Endothelial cell of umbilical vein (primary cell): ENCODE results near the gene OCIAD2. TPM values are rescaled to one million over a fixed set of nuclear protein-coding genes. Genes with fewer than 3 reads are reported as not detected.

Source experiments
- BruUV-seq: library from RNA; stranded (reverse); fragments of 400-500 nt; replicated peaks from 2 replicates; lab custom pipeline; 2021; lab: Mats Ljungman, UMichigan
- CTCF ChIA-PET: fragments of 300-600, 350-600 bp; sonication (Branson Sonifier 250); formaldehyde crosslinking; loops from one replicate; lab custom pipeline; 2021; ENCODE audit warnings: antibody characterized with exemption, inconsistent platforms; lab: Charles Lee
- POLR2A ChIA-PET: fragments of 300-600, 350-600 bp; sonication (Branson Sonifier 250); formaldehyde crosslinking; loops from one replicate; lab custom pipeline; 2021; ENCODE audit warnings: antibody characterized with exemption, inconsistent platforms; lab: Charles Lee
- DNase-seq: peaks from one replicate; pipeline ENCODE4 v3.0.0-alpha.2; 2011; ENCODE audit warnings: low read depth, low spot score
- FAIRE-seq: peaks from 2 replicates; lab custom pipeline; 2011; peaks lifted over from hg19 to GRCh38; lab: Jason Lieb, UNC
- H2AFZ ChIP-seq: 2 replicates; pipeline ENCODE4 v1.6.0; 2012; ENCODE audit warnings: low read depth, low read length, control low read depth, inconsistent platforms
- H3K27ac ChIP-seq: 2 replicates; pipeline ENCODE4 v1.5.1; 2011; ENCODE audit warnings: low read depth, mild to moderate bottlenecking, control low read depth, low read length, moderate library complexity; ENCODE audit not compliant: insufficient read depth
- H3K27me3 ChIP-seq, 2 experiments: 2 replicates each; pipeline versions ENCODE4 v1.6.0 to v1.6.1; 2011; ENCODE audit warnings: low read length in 2 of 2, mixed read lengths in 1 of 2; ENCODE audit not compliant: control insufficient read depth in 2 of 2, insufficient read depth in 2 of 2
- H3K36me3 ChIP-seq, 2 experiments: 2 replicates in 1 of 2; 3 replicates in 1 of 2; pipeline ENCODE4 v1.5.1; 2011; ENCODE audit warnings: low read length in 2 of 2, mild to moderate bottlenecking in 1 of 2, moderate library complexity in 1 of 2; ENCODE audit not compliant: control insufficient read depth in 2 of 2, insufficient read depth in 2 of 2; ENCODE audit errors: extremely low read depth in 1 of 2
- H3K4me1 ChIP-seq: 3 replicates; pipeline ENCODE4 v1.5.1; 2011; ENCODE audit warnings: mild to moderate bottlenecking, low read length; ENCODE audit not compliant: control insufficient read depth, insufficient read depth; ENCODE audit errors: extremely low read depth
- H3K4me2 ChIP-seq: 2 replicates; pipeline ENCODE4 v1.6.1; 2011; ENCODE audit warnings: low read length, control low read depth, mixed read lengths; ENCODE audit not compliant: insufficient read depth
- H3K4me3 ChIP-seq, 3 experiments: fragments of 200-600 bp in 1 of 3; sonication (generic), shearing (Covaris generic) in 1 of 3; replicated peaks in 1 of 3; 2 replicates each; pipeline ENCODE4 v1.5.1; 2011 to 2016; ENCODE audit warnings: control low read depth in 3 of 3, low read length in 3 of 3, mild to moderate bottlenecking in 2 of 3, inconsistent platforms in 1 of 3, low read depth in 1 of 3, moderate library complexity in 1 of 3; ENCODE audit not compliant: insufficient read depth in 1 of 3
- H3K79me2 ChIP-seq: 2 replicates; pipeline ENCODE4 v1.6.0; 2012; ENCODE audit warnings: low read length, inconsistent platforms; ENCODE audit not compliant: control insufficient read depth, insufficient read depth
- H3K9ac ChIP-seq: replicated peaks from 2 replicates; pipeline ENCODE3; 2011; ENCODE audit warnings: low read length, control low read depth; ENCODE audit not compliant: insufficient read depth; ENCODE audit errors: extremely low read depth
- H3K9me1 ChIP-seq: replicated peaks from 3 replicates; pipeline ENCODE4 v1.6.0; 2011; ENCODE audit warnings: mild to moderate bottlenecking, low read length; ENCODE audit not compliant: control insufficient read depth, insufficient read depth; ENCODE audit errors: extremely low read depth
- H3K9me3 ChIP-seq: replicated peaks from 2 replicates; pipeline ENCODE4 v1.5.1; 2012; ENCODE audit warnings: low read length, inconsistent platforms; ENCODE audit not compliant: control insufficient read depth, insufficient read depth
- H4K20me1 ChIP-seq: replicated peaks from 2 replicates; pipeline ENCODE3; 2011; ENCODE audit warnings: mild to moderate bottlenecking, low read length; ENCODE audit not compliant: control insufficient read depth, insufficient read depth; ENCODE audit errors: extremely low read depth
- EZH2 ChIP-seq: IDR thresholded peaks from 2 replicates; pipeline ENCODE4 v1.6.1; 2012; ENCODE audit warnings: borderline replicate concordance, low read depth, mild to moderate bottlenecking, moderate library complexity, low read length, inconsistent platforms; ENCODE audit not compliant: severe bottlenecking
- FOS ChIP-seq: IDR thresholded peaks from 2 replicates; pipeline ENCODE4 v1.6.1; 2011; ENCODE audit warnings: mild to moderate bottlenecking, low read length, moderate library complexity, borderline replicate concordance; ENCODE audit not compliant: insufficient read depth
- GATA2 ChIP-seq: IDR thresholded peaks from 2 replicates; pipeline ENCODE4 v1.7.0; 2011; ENCODE audit warnings: low read depth, mild to moderate bottlenecking, moderate library complexity, mixed read lengths, low read length; ENCODE audit not compliant: insufficient read length, insufficient read depth
- JUN ChIP-seq: IDR thresholded peaks from 2 replicates; pipeline ENCODE4 v1.6.1; 2011; ENCODE audit warnings: borderline replicate concordance, low read depth; ENCODE audit not compliant: insufficient read length, insufficient read depth
- MAX ChIP-seq: IDR thresholded peaks from 2 replicates; pipeline ENCODE4 v1.6.1; 2011; ENCODE audit not compliant: insufficient read depth, insufficient read length
- MYC ChIP-seq: IDR thresholded peaks from one replicate; pipeline ENCODE4 v1.6.1; 2011; ENCODE audit warnings: mild to moderate bottlenecking, low read depth, low read length
- POLR2A ChIP-seq: IDR thresholded peaks from 2 replicates; pipeline ENCODE4 v1.6.1; 2012; ENCODE audit warnings: low read depth, mild to moderate bottlenecking, control low read depth, low read length
- POLR2AphosphoS5 ChIP-seq: IDR thresholded peaks from 2 replicates; pipeline ENCODE4 v1.6.1; 2012; ENCODE audit warnings: low read depth, mild to moderate bottlenecking, control low read depth, low read length, moderate library complexity; ENCODE audit not compliant: insufficient read depth
- dilution Hi-C: fragments of 300-500 bp; cut with MboI; formaldehyde crosslinking; loops from one replicate; pipeline ENCODE4 v1.15.0; 2019; ENCODE audit warnings: low sequenced_read_pairs; ENCODE audit not compliant: extremely low pct_ligation_motif_present
- intact Hi-C: fragments of 100-400 bp; cut with micrococcal nuclease; formaldehyde crosslinking; loops from one replicate; pipeline ENCODE4 v1.10.0; 2022
- polyA plus RNA-seq, 4 experiments: library from polyadenylated mRNA; depleted of rRNA in 3 of 4; stranded (reverse) in 3 of 4; unstranded in 1 of 4; fragments of >200 nt; gene quantifications; 2 replicates each; pipeline versions ENCODE4 v1.2.1 to v1.2.3, GENCODE V29; 2011 to 2012; ENCODE audit warnings: missing spikeins in 1 of 4
- total RNA-seq: library from RNA; stranded (reverse); gene quantifications from 2 replicates; pipeline ENCODE4 v1.2.3, GENCODE V29; 2021
- TF ChIP-seq, protein P1 (sequence below), 2 donors: IDR thresholded peaks; 1 replicate in 1 of 2; 2 replicates in 1 of 2; pipeline ENCODE4 v1.5.1; 2011; ENCODE audit warnings: low read length in 2 of 2, mild to moderate bottlenecking in 2 of 2, moderate library complexity in 2 of 2, control low read depth in 1 of 2, inconsistent platforms in 1 of 2, low read depth in 1 of 2; ENCODE audit not compliant: insufficient read depth in 1 of 2; ENCODE audit errors: extremely low read depth in 1 of 2

OCIAD2 gene
- total and polyA plus RNA-seq, 2 donors (not counting 3 experiments of a cell fraction or from before 2014, with no cell fraction given): 99.0 to 119 TPM

GRCh38 chr4:48908687-48909086 is 2.1 kb upstream of the OCIAD2 start:
- no peaks in the 10 kb centered on the region for H3K36me3 ChIP-seq
- TF ChIP-seq MYC: no peak
- TF ChIP-seq JUN: no peak
- no peak for TF ChIP-seq MAX
- TF ChIP-seq FOS: no peak
- no peak for TF ChIP-seq POLR2A
- no peaks in the 10 kb centered on the region for H3K27me3 ChIP-seq
- H3K9me1 ChIP-seq: no peaks in the 10 kb centered on the region
- no peak overlapping the region for H3K4me2 ChIP-seq
- peaks cover 18% of the 10 kb centered on the region for H3K79me2 ChIP-seq
- ChIA-PET POLR2A (no interaction called here), CTCF (no interaction called here)
- DNase-seq (no peak), FAIRE-seq (no peak)
- H3K27ac ChIP-seq: no peak overlapping the region
- H3K4me3 ChIP-seq: no peak overlapping the region
- peaks cover 40% of the 10 kb centered on the region for H3K4me1 ChIP-seq
- no peak overlapping the region for H2AFZ ChIP-seq
- H3K9me3 ChIP-seq: no peaks in the 10 kb centered on the region
- BruUV-seq: no TSS peak
- H4K20me1 ChIP-seq: no peaks in the 10 kb centered on the region
- intact Hi-C loops (loop anchor here (2.0 kb wide), 1 partner anchor 78 kb away; the partner anchor contains the start of gene OCIAD1), dilution Hi-C loops (no loop called here)
- H3K9ac ChIP-seq: no peak overlapping the region

DNA sequence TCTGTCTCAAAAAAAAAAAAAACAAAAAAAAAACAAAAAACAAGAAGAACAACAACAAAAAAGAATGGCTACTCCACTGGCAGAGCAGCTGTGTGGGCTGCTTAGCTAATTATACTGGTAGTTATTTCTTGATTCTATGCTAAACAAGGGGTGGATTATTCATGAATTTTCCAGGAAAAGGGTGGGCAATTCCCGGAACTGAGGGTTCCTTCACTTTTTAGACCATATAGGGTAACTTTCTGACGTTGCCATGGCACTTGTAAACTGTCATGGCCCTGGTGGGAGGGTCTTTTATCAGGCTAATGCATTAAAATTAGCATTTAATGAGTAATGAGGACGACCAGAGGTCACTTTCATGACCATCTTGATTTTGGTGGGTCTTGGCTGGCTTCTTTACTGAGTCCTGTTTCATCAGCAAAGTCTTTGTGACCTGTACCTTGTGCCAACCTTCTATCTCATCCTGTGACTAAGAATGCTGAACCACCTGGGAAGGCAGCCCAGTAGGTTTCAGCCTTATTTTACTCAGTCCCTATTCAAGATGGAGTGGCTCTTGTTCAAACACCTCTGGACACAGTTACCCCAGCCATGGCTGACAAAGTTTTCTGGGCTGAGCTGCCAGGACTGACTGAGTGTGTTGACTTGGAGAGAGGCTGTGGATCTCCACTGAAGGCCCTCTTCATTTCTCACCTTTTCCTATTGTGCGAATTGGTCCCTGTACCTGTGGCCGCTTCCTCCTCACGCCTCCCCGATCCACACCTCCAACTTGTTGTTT is 1.3 kb upstream of the OCIAD2 start:
- FAIRE-seq (no peak), DNase-seq (no peak)
- intact Hi-C loops (loop anchor here (2.0 kb wide), 2 partner anchors 55 to 77 kb away; partner anchors contain the start of gene OCIAD1), dilution Hi-C loops (no loop called here)
- TF ChIP-seq GATA2: no peak
- no peak for TF ChIP-seq POLR2AphosphoS5
- no peak for TF ChIP-seq EZH2
- TF ChIP-seq, protein P1, sequence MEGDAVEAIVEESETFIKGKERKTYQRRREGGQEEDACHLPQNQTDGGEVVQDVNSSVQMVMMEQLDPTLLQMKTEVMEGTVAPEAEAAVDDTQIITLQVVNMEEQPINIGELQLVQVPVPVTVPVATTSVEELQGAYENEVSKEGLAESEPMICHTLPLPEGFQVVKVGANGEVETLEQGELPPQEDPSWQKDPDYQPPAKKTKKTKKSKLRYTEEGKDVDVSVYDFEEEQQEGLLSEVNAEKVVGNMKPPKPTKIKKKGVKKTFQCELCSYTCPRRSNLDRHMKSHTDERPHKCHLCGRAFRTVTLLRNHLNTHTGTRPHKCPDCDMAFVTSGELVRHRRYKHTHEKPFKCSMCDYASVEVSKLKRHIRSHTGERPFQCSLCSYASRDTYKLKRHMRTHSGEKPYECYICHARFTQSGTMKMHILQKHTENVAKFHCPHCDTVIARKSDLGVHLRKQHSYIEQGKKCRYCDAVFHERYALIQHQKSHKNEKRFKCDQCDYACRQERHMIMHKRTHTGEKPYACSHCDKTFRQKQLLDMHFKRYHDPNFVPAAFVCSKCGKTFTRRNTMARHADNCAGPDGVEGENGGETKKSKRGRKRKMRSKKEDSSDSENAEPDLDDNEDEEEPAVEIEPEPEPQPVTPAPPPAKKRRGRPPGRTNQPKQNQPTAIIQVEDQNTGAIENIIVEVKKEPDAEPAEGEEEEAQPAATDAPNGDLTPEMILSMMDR (IDR thresholded peaks at IDR 0.05; ENCODE audit: extremely low read depth in 1 of 2, insufficient read depth in 1 of 2, low read depth in 1 of 2, low read length in 2 of 2): no peak
- no peak for TF ChIP-seq MAX
- no peak for TF ChIP-seq FOS
- no peak for TF ChIP-seq JUN
- no peak for TF ChIP-seq POLR2A
- no peak for TF ChIP-seq MYC
- POLR2A ChIA-PET: interaction anchor here (0.7 kb wide), 1 partner anchor 127 kb away, joined by 4 read pairs; no protein-coding TSS in a partner anchor
- H3K4me2 ChIP-seq: no peak overlapping the region
- H3K36me3 ChIP-seq: peaks cover 0 to 3% of the 10 kb centered on the region in 2 experiments
- no peak overlapping the region for H3K9ac ChIP-seq
- H3K27ac ChIP-seq: no peak overlapping the region
- no peak overlapping the region for H3K4me3 ChIP-seq
- H3K9me3 ChIP-seq: no peaks in the 10 kb centered on the region
- CTCF ChIA-PET: interaction anchor here (1.8 kb wide), 1 partner anchor 10 kb away, joined by 7 read pairs; no protein-coding TSS in a partner anchor
- BruUV-seq: no TSS peak
- H2AFZ ChIP-seq: no peak overlapping the region
- peaks cover 32% of the 10 kb centered on the region for H3K4me1 ChIP-seq
- peaks cover 18% of the 10 kb centered on the region for H3K79me2 ChIP-seq
- H4K20me1 ChIP-seq: no peaks in the 10 kb centered on the region
- H3K27me3 ChIP-seq: no peaks in the 10 kb centered on the region
- H3K9me1 ChIP-seq: no peaks in the 10 kb centered on the region
